Activated CD8-positive, alpha-beta memory T cell treated with anti-CD3 and anti-CD28 coated beads for 4 hours (primary cell): Measurements from ENCODE around the gene COP1.
"Not testable (repeated sequence)": the region's sequence is repeated elsewhere in the genome, so short reads cannot be mapped to it uniquely, and the experiment has no call there.

Experiments used
- DNase-seq, 2 donors: peaks; one replicate each; pipeline ENCODE4 v3.0.0-alpha.2; 2020; ENCODE audit warnings: low read depth in 2 of 2

Gene COP1

GRCh38 chr1:176043537-176043936 lies 163.5 kb downstream of the COP1 start:
- DNase-seq: no peak

- no peak for DNase-seq
These were observed 173.2 kb downstream of the COP1 start for GRCh38 chr1:176033881-176034280.

- DNase-seq: no peak
These were observed 173.6 kb downstream of the COP1 start for GRCh38 chr1:176033474-176033873.

- DNase-seq: no peak
These were observed 174.9 kb downstream of the COP1 start for GRCh38 chr1:176032040-176032645.

GRCh38 chr1:176029609-176030008 lies 177.5 kb downstream of the COP1 start:
- DNase-seq: no peak

- DNase-seq: no peak
These were observed 177.9 kb downstream of the COP1 start for GRCh38 chr1:176029155-176029554.

GRCh38 chr1:176027934-176028333 lies 179.2 kb downstream of the COP1 start:
- not testable (repeated sequence) for DNase-seq

GRCh38 chr1:176022574-176022973 lies 184.5 kb downstream of the COP1 start:
- no peak for DNase-seq

GRCh38 chr1:176017722-176018121 lies 189.4 kb downstream of the COP1 start:
- no peak for DNase-seq

- DNase-seq: no peak
These were observed 197.1 kb downstream of the COP1 start for GRCh38 chr1:176009951-176010350.

GRCh38 chr1:176007756-176008389 lies 199.2 kb downstream of the COP1 start:
- not testable (repeated sequence) for DNase-seq

- not testable (repeated sequence) for DNase-seq
These were observed 212.4 kb downstream of the COP1 start for GRCh38 chr1:175994660-175995059.

GRCh38 chr1:175992825-175993224 lies 214.3 kb downstream of the COP1 start:
- DNase-seq: not testable (repeated sequence)

GRCh38 chr1:175992202-175992601 lies 214.9 kb downstream of the COP1 start:
- DNase-seq: not testable (repeated sequence)

GRCh38 chr1:175984813-175985212 lies 222.3 kb downstream of the COP1 start:
- no peak for DNase-seq

GRCh38 chr1:175984057-175984812 lies 222.9 kb downstream of the COP1 start:
- DNase-seq: no peak

- not testable (repeated sequence) for DNase-seq
These were observed 223.7 kb downstream of the COP1 start for GRCh38 chr1:175983363-175983762.

- DNase-seq: no peak
These were observed 226.0 kb downstream of the COP1 start for GRCh38 chr1:175981128-175981527.

- no peak for DNase-seq
These were observed 228.2 kb downstream of the COP1 start for GRCh38 chr1:175978926-175979325.

- no peak for DNase-seq
These were observed 228.6 kb downstream of the COP1 start for GRCh38 chr1:175978476-175978875.

- no peak for DNase-seq
These were observed 230.0 kb downstream of the COP1 start for GRCh38 chr1:175976865-175977642.

- DNase-seq: no peak
These were observed 237.9 kb downstream of the COP1 start for GRCh38 chr1:175969231-175969630.
